ENCODE measurements around the gene SERAC1. TPM values are rescaled to one million over a fixed set of nuclear protein-coding genes. Genes with fewer than 3 reads are reported as not detected.

The SERAC1 gene
- polyA plus RNA-seq, 1 of the 3 experiments (the other 2 are of a cell fraction) = 5.6 TPM

DNA sequence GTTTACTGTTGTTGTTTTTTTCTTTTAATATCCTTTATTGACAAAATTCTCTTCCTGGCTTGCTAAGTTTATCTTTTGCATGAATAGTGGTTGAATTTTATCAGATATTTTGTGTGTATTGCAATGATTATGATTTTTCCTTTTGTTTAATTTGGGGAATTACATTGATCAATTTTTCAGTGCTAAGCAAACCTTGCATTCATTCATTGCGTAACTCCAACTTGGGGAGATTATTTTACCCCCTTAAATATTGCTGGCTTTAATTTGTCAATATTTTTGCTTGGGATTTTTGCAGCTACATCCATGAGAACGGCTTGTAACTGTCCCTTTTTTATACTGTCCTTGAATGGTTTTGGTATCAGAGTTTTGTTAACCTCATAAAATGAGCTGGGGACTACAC lies 63.4 kb downstream of the SERAC1 start:
- Histone ChIP-seq H3K36me3 (replicated peaks in 1 of 2; ENCODE audit: control insufficient read depth in 1 of 2, insufficient read depth in 2 of 2, low read length in 1 of 2) (peaks cover 0 to 39% of the 10 kb centered on the region in 2 experiments), H3K79me2 (ENCODE audit: insufficient read depth) (0 out of 2 replicates have a peak, but pooled peaks cover 2% of the 10 kb centered on the region), H3F3A (replicated peaks; ENCODE audit: insufficient read depth) (peaks cover 32% of the 10 kb centered on the region), H2AFZ (ENCODE audit: low read depth) (no peak overlapping the region), H3K4me3 (ENCODE audit: low read depth in 2 of 2, low read length in 1 of 2) (no peak overlapping the region), H3K9ac (no peak overlapping the region), H3K4me2 (no peak overlapping the region), H3K9me2 (no peaks in the 10 kb centered on the region), H4K20me1 (ENCODE audit: insufficient read depth) (no peaks in the 10 kb centered on the region), H3K27me3 (ENCODE audit: insufficient read depth) (no peaks in the 10 kb centered on the region), H3K4me1 (ENCODE audit: control insufficient read depth in 1 of 2, insufficient read depth in 2 of 2, low read depth in 1 of 2, low read length in 1 of 2) (no peaks in the 10 kb centered on the region), H3K27ac (ENCODE audit: low read depth in 2 of 2, low read length in 1 of 2) (no peak overlapping the region), H3K9me3 (no peaks in the 10 kb centered on the region)
- DNase-seq = no peak
- WGBS (ENCODE audit: low lambda C conversion rate) = 93% methylated on average over 2 of the region's 2 CpGs
- CTCF ChIA-PET = no interaction called here
- POLR2A ChIA-PET = no interaction called here
- TF ChIP-seq, protein P1, sequence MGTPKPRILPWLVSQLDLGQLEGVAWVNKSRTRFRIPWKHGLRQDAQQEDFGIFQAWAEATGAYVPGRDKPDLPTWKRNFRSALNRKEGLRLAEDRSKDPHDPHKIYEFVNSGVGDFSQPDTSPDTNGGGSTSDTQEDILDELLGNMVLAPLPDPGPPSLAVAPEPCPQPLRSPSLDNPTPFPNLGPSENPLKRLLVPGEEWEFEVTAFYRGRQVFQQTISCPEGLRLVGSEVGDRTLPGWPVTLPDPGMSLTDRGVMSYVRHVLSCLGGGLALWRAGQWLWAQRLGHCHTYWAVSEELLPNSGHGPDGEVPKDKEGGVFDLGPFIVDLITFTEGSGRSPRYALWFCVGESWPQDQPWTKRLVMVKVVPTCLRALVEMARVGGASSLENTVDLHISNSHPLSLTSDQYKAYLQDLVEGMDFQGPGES (IDR thresholded peaks at IDR 0.05; ENCODE audit: low read depth, low read length) = no peak
- TF ChIP-seq MEF2A (IDR thresholded peaks at IDR 0.05; ENCODE audit: borderline replicate concordance, low read depth) = no peak
- TF ChIP-seq TAF1 (IDR thresholded peaks at IDR 0.05; ENCODE audit: borderline replicate concordance, low read depth, low read length) = no peak
- TF ChIP-seq, protein P2, sequence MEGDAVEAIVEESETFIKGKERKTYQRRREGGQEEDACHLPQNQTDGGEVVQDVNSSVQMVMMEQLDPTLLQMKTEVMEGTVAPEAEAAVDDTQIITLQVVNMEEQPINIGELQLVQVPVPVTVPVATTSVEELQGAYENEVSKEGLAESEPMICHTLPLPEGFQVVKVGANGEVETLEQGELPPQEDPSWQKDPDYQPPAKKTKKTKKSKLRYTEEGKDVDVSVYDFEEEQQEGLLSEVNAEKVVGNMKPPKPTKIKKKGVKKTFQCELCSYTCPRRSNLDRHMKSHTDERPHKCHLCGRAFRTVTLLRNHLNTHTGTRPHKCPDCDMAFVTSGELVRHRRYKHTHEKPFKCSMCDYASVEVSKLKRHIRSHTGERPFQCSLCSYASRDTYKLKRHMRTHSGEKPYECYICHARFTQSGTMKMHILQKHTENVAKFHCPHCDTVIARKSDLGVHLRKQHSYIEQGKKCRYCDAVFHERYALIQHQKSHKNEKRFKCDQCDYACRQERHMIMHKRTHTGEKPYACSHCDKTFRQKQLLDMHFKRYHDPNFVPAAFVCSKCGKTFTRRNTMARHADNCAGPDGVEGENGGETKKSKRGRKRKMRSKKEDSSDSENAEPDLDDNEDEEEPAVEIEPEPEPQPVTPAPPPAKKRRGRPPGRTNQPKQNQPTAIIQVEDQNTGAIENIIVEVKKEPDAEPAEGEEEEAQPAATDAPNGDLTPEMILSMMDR (IDR thresholded peaks at IDR 0.05) = no peak
- TF ChIP-seq FOXJ3 (CRISPR knock-in tag; IDR thresholded peaks at IDR 0.05) = no peak
- no peak for TF ChIP-seq EZH2phosphoT487 (IDR thresholded peaks at IDR 0.05; ENCODE audit: borderline replicate concordance, low read depth)
- TF ChIP-seq, protein P3, sequence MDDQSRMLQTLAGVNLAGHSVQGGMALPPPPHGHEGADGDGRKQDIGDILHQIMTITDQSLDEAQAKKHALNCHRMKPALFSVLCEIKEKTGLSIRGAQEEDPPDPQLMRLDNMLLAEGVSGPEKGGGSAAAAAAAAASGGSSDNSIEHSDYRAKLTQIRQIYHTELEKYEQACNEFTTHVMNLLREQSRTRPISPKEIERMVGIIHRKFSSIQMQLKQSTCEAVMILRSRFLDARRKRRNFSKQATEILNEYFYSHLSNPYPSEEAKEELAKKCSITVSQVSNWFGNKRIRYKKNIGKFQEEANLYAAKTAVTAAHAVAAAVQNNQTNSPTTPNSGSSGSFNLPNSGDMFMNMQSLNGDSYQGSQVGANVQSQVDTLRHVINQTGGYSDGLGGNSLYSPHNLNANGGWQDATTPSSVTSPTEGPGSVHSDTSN (IDR thresholded peaks at IDR 0.05) = no peak
- no peak for TF ChIP-seq RAD21 (IDR thresholded peaks at IDR 0.05; ENCODE audit: low read length)
- TF ChIP-seq, protein P4, sequence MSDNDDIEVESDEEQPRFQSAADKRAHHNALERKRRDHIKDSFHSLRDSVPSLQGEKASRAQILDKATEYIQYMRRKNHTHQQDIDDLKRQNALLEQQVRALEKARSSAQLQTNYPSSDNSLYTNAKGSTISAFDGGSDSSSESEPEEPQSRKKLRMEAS (IDR thresholded peaks at IDR 0.05; ENCODE audit: low read depth) = no peak
- TF ChIP-seq SMC3 (IDR thresholded peaks at IDR 0.05; ENCODE audit: low read depth, low read length) = no peak
- no peak for TF ChIP-seq POLR2AphosphoS5 (IDR thresholded peaks at IDR 0.05; ENCODE audit: low read depth, low read length)
- no peak for TF ChIP-seq SIN3A (IDR thresholded peaks at IDR 0.05; ENCODE audit: borderline replicate concordance, low read depth, low read length)
- no peak for TF ChIP-seq NFIC (IDR thresholded peaks at IDR 0.05; ENCODE audit: borderline replicate concordance)
- TF ChIP-seq, protein P5, sequence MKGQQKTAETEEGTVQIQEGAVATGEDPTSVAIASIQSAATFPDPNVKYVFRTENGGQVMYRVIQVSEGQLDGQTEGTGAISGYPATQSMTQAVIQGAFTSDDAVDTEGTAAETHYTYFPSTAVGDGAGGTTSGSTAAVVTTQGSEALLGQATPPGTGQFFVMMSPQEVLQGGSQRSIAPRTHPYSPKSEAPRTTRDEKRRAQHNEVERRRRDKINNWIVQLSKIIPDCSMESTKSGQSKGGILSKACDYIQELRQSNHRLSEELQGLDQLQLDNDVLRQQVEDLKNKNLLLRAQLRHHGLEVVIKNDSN (IDR thresholded peaks at IDR 0.05; ENCODE audit: borderline replicate concordance, low read depth) = no peak

All from SK-N-SH (cell line).